GM12874 (cell line): ENCODE data around the gene FBRSL1.

Experiments used
- CTCF ChIP-seq: IDR thresholded peaks from 2 replicates; pipeline ENCODE4 v1.5.1; 2011; ENCODE audit warnings: low read depth, mild to moderate bottlenecking, control low read depth, low read length, moderate library complexity; ENCODE audit not compliant: insufficient read depth

FBRSL1 gene

GRCh38 chr12:132489602-132490266, at the start of gene FBRSL1:
TSS of gene FBRSL1 (plus strand) at chr12:132490151.
- TF ChIP-seq CTCF, result no peak

- TF ChIP-seq CTCF, result no peak
Measured at GRCh38 chr12:132441871-132442863, 47.8 kb upstream of the FBRSL1 start.

- TF ChIP-seq CTCF, result no peak
Measured at GRCh38 chr12:132443091-132443490, 46.9 kb upstream of the FBRSL1 start.

GRCh38 chr12:132444283-132444682, 45.7 kb upstream of the FBRSL1 start:
- no peak for TF ChIP-seq CTCF

GRCh38 chr12:132444957-132445883, 44.7 kb upstream of the FBRSL1 start:
- TF ChIP-seq CTCF, result no peak

- TF ChIP-seq CTCF, result no peak
Measured at GRCh38 chr12:132445884-132446632, 43.9 kb upstream of the FBRSL1 start.
